HG03469 (cell line): ENCODE results near the gene COG1.
A peak's percentile ranks its signal among the peaks of the same experiment; 100 is the strongest.
"Not testable (repeated sequence)": the region's sequence is repeated elsewhere in the genome, so short reads cannot be mapped to it uniquely, and the experiment has no call there.

Experiments
- ATAC-seq: cut with Tn5 transposase; IDR thresholded peaks from one replicate; pipeline ENCODE4 v1.9.1; 2021; ENCODE audit warnings: mild to moderate bottlenecking, moderate library complexity, moderate number of reproducible peaks; ENCODE audit not compliant: unreplicated experiment

Gene COG1

GRCh38 chr17:73192894-73193701, at the start of gene COG1:
Gene COG1, plus strand, starts transcription at chr17:73193055. Its CDS starts 15 bp downstream, at chr17:73193070.
- no peak for ATAC-seq

- ATAC-seq = not testable (repeated sequence)
Measured at GRCh38 chr17:73144209-73144608, 48.6 kb upstream of the COG1 start.

GRCh38 chr17:73145641-73146040, 47.2 kb upstream of the COG1 start:
- ATAC-seq = no peak

GRCh38 chr17:73147791-73148190, 45.1 kb upstream of the COG1 start:
- not testable (repeated sequence) for ATAC-seq

- no peak for ATAC-seq
Measured at GRCh38 chr17:73148540-73149334, 44.1 kb upstream of the COG1 start.

- not testable (repeated sequence) for ATAC-seq
Measured at GRCh38 chr17:73150622-73151300, 42.1 kb upstream of the COG1 start.

GRCh38 chr17:73151916-73152632, 40.8 kb upstream of the COG1 start:
- no peak for ATAC-seq

GRCh38 chr17:73155410-73156165, 37.3 kb upstream of the COG1 start:
- no peak for ATAC-seq

GRCh38 chr17:73156166-73156840, 36.6 kb upstream of the COG1 start:
- peak; percentile 59 for ATAC-seq

- ATAC-seq = no peak
Measured at GRCh38 chr17:73156887-73157520, 35.9 kb upstream of the COG1 start.

- ATAC-seq = no peak
Measured at GRCh38 chr17:73157521-73157890, 35.3 kb upstream of the COG1 start.

GRCh38 chr17:73158133-73158532, 34.7 kb upstream of the COG1 start:
- no peak for ATAC-seq

GRCh38 chr17:73160980-73161630, 31.8 kb upstream of the COG1 start:
- ATAC-seq = no peak

- ATAC-seq = no peak
Measured at GRCh38 chr17:73163043-73163442, 29.8 kb upstream of the COG1 start.

GRCh38 chr17:73165616-73166404, 27.0 kb upstream of the COG1 start:
- no peak for ATAC-seq

GRCh38 chr17:73166731-73167581, 25.9 kb upstream of the COG1 start:
- ATAC-seq = no peak

- no peak for ATAC-seq
Measured at GRCh38 chr17:73168667-73169066, 24.2 kb upstream of the COG1 start.
